Measurements from ENCODE around the gene CANT1.

CANT1 gene

DNA sequence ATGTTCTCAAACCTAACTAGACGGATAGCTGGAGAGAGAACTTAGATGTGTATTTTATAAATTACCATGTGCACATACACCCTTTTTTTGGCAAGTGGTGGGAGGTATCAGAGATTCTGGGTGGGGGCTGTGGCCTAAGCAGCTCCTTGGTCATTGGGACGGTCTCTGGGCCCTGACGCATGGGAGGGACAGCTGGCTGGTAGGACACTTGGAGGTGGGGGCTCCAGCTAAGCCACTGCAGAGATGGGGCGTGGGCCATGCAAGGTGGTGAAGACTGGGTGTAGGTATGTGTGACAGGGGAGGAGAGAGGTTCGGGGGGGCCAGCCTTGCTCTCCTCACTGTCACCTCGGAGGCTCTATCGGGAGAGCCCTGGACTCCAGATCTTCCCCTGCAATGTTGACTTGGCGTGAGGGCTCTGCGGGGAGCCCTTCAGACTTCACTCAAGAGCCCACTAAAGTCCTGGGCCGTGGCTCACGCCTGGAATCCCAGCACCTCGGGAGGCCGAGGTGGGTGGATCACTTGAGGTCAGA lies 31.5 kb upstream of the CANT1 start:
- DNase-seq (ENCODE audit: low read depth, low spot score): no peak
- Histone ChIP-seq H3K9ac (ENCODE audit: insufficient read length) (no peak overlapping the region), H3K36me3 (ENCODE audit: insufficient read depth, low read length) (no peaks in the 10 kb centered on the region), H3K4me3 (no peak overlapping the region), H3K27ac (no peak overlapping the region), H3K9me3 (ENCODE audit: low read depth, low read length) (no peaks in the 10 kb centered on the region)
- TF ChIP-seq FOXP2 (optimal IDR thresholded peaks at IDR 0.05; ENCODE audit: control extremely low read depth, extremely low read length, insufficient read depth): no peak
- no peak for TF ChIP-seq POLR2AphosphoS5 (IDR thresholded peaks at IDR 0.05; ENCODE audit: borderline replicate concordance, low read depth, low read length)
- no peak for TF ChIP-seq EZH2 (IDR thresholded peaks at IDR 0.05)

DNA sequence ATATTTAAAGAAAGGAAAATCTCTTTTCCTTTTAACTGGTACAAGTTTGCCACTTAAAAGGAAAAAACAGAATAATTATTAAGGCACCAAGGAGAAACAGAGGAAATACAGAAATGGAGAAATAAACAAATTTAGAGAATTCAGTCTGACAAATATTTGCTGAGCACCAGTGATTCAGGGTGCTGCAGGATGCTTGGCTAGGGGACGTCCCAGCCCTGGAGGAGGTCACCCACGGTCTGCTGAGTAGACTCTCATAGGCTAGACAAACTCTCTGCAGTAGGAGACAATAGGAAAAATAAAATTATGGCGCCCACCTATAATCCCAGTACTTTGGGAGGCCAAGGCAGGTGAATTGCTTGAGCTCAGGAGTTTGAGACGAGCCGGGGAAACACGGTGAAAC lies 30.3 kb upstream of the CANT1 start:
- no peak overlapping the region for H3K9ac ChIP-seq (ENCODE audit: insufficient read length)
- no peak for TF ChIP-seq EZH2 (IDR thresholded peaks at IDR 0.05)
- TF ChIP-seq FOXP2 (optimal IDR thresholded peaks at IDR 0.05; ENCODE audit: control extremely low read depth, extremely low read length, insufficient read depth): no peak
- TF ChIP-seq POLR2AphosphoS5 (IDR thresholded peaks at IDR 0.05; ENCODE audit: borderline replicate concordance, low read depth, low read length): no peak

DNA sequence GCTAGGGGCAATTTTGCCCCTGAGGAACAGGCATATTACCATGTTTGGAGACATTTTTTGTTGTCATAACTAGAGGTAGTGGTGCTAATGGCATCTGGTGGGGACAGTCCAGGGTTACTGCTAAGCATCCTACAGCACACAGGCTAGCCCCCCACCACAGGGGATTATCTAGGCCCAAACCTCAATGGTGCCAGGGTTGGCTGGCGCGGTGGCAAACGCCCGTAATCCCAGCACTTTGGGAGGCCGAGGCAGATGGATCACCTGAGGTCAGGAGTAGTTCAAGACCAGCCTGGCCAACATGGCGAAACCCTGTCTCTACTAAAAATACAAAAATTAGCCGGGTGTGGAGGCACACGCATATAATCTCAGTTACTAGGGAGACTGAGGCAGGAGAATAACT lies 29.6 kb upstream of the CANT1 start:
- H3K4me3 ChIP-seq: no peak overlapping the region
- H3K36me3 ChIP-seq (ENCODE audit: insufficient read depth, low read length): no peaks in the 10 kb centered on the region
- TF ChIP-seq EZH2 (IDR thresholded peaks at IDR 0.05) (no peak), POLR2AphosphoS5 (IDR thresholded peaks at IDR 0.05; ENCODE audit: borderline replicate concordance, low read depth, low read length) (no peak), FOXP2 (optimal IDR thresholded peaks at IDR 0.05; ENCODE audit: control extremely low read depth, extremely low read length, insufficient read depth) (no peak)
- no peak overlapping the region for H3K9ac ChIP-seq (ENCODE audit: insufficient read length)
- H3K9me3 ChIP-seq (ENCODE audit: low read depth, low read length): no peaks in the 10 kb centered on the region
- DNase-seq (ENCODE audit: low read depth, low spot score): no peak
- H3K27ac ChIP-seq: no peak overlapping the region

More for the DNA sequence above, 30.3 kb upstream of the CANT1 start:
- DNase-seq (ENCODE audit: low read depth, low spot score): no peak
- Histone ChIP-seq H3K4me3 (no peak overlapping the region), H3K9me3 (ENCODE audit: low read depth, low read length) (no peaks in the 10 kb centered on the region), H3K27ac (no peak overlapping the region), H3K36me3 (ENCODE audit: insufficient read depth, low read length) (no peaks in the 10 kb centered on the region)

DNA sequence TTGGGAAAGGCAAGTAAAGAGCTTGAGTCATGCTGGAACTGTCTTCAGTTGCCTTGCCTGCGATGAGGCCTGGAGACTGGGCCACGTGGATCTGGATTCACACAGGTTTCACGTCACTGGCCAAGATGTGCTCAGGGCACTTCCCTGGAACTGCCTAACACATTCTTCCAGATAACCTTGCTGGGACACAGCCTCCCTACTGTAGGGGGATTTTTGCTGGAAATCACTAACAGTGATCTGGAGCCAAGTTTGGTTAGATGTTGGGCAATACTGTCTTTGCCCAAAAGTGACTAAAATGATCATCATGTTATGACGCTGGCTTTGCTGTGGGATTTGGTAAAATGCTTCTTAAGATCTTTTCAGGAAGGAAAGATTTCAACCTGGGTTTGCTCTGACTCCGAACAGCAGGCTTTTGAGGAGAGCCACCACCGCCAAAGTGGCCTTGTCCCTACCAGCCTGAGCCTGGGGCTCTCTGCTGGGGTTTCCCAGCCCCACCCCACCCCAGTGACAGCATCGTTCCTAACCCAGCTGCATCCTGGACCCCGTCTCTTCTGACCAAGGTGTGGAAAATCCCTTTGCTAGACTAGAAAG lies 29.1 kb upstream of the CANT1 start:
- H3K36me3 ChIP-seq (ENCODE audit: insufficient read depth, low read length): no peaks in the 10 kb centered on the region
- H3K4me3 ChIP-seq: no peak overlapping the region
- no peak overlapping the region for H3K27ac ChIP-seq
- no peak for DNase-seq (ENCODE audit: low read depth, low spot score)
- no peaks in the 10 kb centered on the region for H3K9me3 ChIP-seq (ENCODE audit: low read depth, low read length)
- TF ChIP-seq FOXP2 (optimal IDR thresholded peaks at IDR 0.05; ENCODE audit: control extremely low read depth, extremely low read length, insufficient read depth) (no peak), EZH2 (IDR thresholded peaks at IDR 0.05) (no peak), POLR2AphosphoS5 (IDR thresholded peaks at IDR 0.05; ENCODE audit: borderline replicate concordance, low read depth, low read length) (no peak)
- H3K9ac ChIP-seq (ENCODE audit: insufficient read length): no peak overlapping the region

DNA sequence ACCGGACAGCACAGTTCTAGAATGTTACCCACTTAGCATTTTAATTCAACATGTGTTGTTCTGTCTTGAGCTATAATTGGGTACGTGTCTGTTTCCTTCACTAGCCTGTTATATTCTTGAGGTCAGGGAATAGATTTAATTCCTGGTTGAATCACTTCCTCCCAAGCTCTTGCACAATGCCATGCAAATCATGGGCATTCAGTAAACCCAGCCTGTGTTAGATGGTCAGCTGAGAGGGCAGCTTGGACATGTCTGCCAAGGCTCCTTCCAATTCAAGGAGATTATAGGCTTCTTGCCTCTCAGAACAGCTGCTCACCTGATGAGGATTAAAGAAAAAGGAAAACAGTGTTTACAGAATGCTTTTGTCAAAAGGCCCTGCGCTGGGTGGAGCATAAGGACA lies 27.0 kb upstream of the CANT1 start:
- no peak overlapping the region for H3K9ac ChIP-seq (ENCODE audit: insufficient read length)
- no peak overlapping the region for H3K4me3 ChIP-seq
- TF ChIP-seq FOXP2 (optimal IDR thresholded peaks at IDR 0.05; ENCODE audit: control extremely low read depth, extremely low read length, insufficient read depth) (no peak), EZH2 (IDR thresholded peaks at IDR 0.05) (no peak), POLR2AphosphoS5 (IDR thresholded peaks at IDR 0.05; ENCODE audit: borderline replicate concordance, low read depth, low read length) (no peak)
- H3K36me3 ChIP-seq (ENCODE audit: insufficient read depth, low read length): no peaks in the 10 kb centered on the region
- H3K9me3 ChIP-seq (ENCODE audit: low read depth, low read length): no peaks in the 10 kb centered on the region
- DNase-seq (ENCODE audit: low read depth, low spot score): no peak
- no peak overlapping the region for H3K27ac ChIP-seq

DNA sequence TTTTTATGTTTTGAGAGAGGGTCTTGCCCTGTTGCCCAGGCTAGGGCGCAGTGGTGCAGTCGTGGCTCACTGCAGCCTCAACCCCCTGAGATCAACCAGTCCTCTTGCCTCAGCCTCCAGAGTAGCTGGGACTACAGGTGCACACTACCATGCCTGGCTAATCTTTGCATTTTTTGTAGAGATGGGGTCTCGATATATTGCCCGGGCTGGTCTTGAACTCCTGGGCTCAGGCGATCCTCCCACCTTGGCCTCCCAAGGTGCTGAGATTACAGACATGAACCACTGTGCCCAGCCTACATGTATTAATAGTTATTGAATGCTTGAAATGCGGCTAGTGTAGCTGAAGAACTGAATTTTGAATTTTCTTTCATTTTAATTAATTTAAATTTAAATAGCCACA lies 26.6 kb upstream of the CANT1 start:
- Histone ChIP-seq H3K4me3 (no peak overlapping the region), H3K36me3 (ENCODE audit: insufficient read depth, low read length) (no peaks in the 10 kb centered on the region), H3K9ac (ENCODE audit: insufficient read length) (no peak overlapping the region), H3K27ac (no peak overlapping the region), H3K9me3 (ENCODE audit: low read depth, low read length) (no peaks in the 10 kb centered on the region)
- no peak for TF ChIP-seq EZH2 (IDR thresholded peaks at IDR 0.05)
- no peak for TF ChIP-seq POLR2AphosphoS5 (IDR thresholded peaks at IDR 0.05; ENCODE audit: borderline replicate concordance, low read depth, low read length)
- no peak for TF ChIP-seq FOXP2 (optimal IDR thresholded peaks at IDR 0.05; ENCODE audit: control extremely low read depth, extremely low read length, insufficient read depth)
- DNase-seq (ENCODE audit: low read depth, low spot score): no peak

DNA sequence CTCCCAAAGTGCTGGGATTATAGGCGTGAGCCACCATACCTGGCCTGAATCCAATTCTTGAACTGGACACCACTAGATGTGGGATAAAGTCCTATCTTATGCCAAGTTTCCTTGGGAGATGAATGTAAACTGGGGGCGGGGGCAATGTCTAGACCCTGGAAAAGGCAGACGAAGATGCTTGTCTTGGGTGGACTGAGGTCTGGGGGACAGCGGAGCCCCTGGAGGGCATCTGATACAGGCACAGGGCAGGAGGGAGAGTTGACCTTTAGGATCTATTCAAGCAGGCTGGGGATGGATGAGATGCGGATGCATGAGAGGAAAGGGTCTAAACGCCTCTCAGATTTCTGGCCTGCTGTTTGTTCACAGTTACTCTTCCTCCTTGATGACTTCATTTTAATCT lies 26.1 kb upstream of the CANT1 start:
- Histone ChIP-seq H3K9me3 (ENCODE audit: low read depth, low read length) (no peaks in the 10 kb centered on the region), H3K36me3 (ENCODE audit: insufficient read depth, low read length) (no peaks in the 10 kb centered on the region), H3K4me3 (no peak overlapping the region), H3K27ac (no peak overlapping the region), H3K9ac (ENCODE audit: insufficient read length) (no peak overlapping the region)
- no peak for DNase-seq (ENCODE audit: low read depth, low spot score)
- TF ChIP-seq FOXP2 (optimal IDR thresholded peaks at IDR 0.05; ENCODE audit: control extremely low read depth, extremely low read length, insufficient read depth) (no peak), POLR2AphosphoS5 (IDR thresholded peaks at IDR 0.05; ENCODE audit: borderline replicate concordance, low read depth, low read length) (no peak), EZH2 (IDR thresholded peaks at IDR 0.05) (no peak)

DNA sequence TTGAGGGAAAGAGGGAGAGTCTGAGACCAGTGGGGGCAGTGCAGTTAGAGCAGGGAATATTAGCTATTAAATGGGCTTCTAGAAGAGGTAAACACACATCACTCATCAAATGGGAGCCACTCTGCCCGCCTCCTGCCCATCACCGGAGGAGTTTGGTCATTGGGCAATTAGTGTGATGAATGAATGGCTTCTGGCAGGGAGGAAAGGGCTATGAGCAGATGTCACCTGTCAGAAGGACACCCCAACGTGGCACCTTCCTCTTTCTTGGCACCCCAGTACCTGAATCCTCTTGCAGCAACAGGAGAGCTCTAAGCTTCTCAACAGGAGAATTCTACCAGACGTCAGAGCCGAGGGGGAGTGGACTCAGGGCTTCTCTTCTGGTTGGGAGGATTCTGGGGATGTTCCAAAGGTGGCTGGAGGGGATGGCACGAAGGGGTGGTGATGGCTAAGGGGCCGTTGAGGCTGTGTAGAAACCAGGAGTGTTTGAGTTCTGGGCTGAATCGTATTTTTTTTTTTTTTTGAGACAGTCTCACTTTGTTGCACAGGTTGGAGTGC lies 25.4 kb upstream of the CANT1 start:
- Histone ChIP-seq H3K36me3 (ENCODE audit: insufficient read depth, low read length) (no peaks in the 10 kb centered on the region), H3K9ac (ENCODE audit: insufficient read length) (no peak overlapping the region), H3K4me3 (no peak overlapping the region), H3K27ac (no peak overlapping the region), H3K9me3 (ENCODE audit: low read depth, low read length) (no peaks in the 10 kb centered on the region)
- TF ChIP-seq EZH2 (IDR thresholded peaks at IDR 0.05) (no peak), FOXP2 (optimal IDR thresholded peaks at IDR 0.05; ENCODE audit: control extremely low read depth, extremely low read length, insufficient read depth) (no peak), POLR2AphosphoS5 (IDR thresholded peaks at IDR 0.05; ENCODE audit: borderline replicate concordance, low read depth, low read length) (no peak)
- no peak for DNase-seq (ENCODE audit: low read depth, low spot score)
